DND-41 (cell line): ENCODE results near the gene DAB1.

Experiments
- ATAC-seq: fragments of 200-7000 bp; cut with Tn5 transposase; 3 replicates; pipeline ENCODE4 v1.9.1; 2021; ENCODE audit warnings: low read depth; ENCODE audit not compliant: insufficient read depth
- DNase-seq: peaks from one replicate; pipeline ENCODE4 v3.0.0-alpha.2; 2020
- H2AFZ ChIP-seq: 2 replicates; pipeline ENCODE4 v1.6.0; 2012; ENCODE audit warnings: low read depth, low read length
- H3K27ac ChIP-seq: 2 replicates; pipeline ENCODE4 v1.5.1; 2012; ENCODE audit warnings: low read length, inconsistent platforms
- H3K27me3 ChIP-seq: fragments of 200-600 bp; sonication (generic); 2 replicates; pipeline ENCODE4 v1.6.0; 2012; ENCODE audit warnings: low read length, mild to moderate bottlenecking, inconsistent platforms; ENCODE audit not compliant: insufficient read depth, poor library complexity
- H3K36me3 ChIP-seq: 2 replicates; pipeline ENCODE4 v1.5.1; 2012; ENCODE audit warnings: low read length, inconsistent platforms; ENCODE audit not compliant: insufficient read depth
- H3K4me1 ChIP-seq: 2 replicates; pipeline ENCODE4 v1.5.1; 2012; ENCODE audit warnings: mild to moderate bottlenecking, low read length; ENCODE audit not compliant: insufficient read depth
- H3K4me2 ChIP-seq: 2 replicates; pipeline ENCODE4 v1.6.0; 2012; ENCODE audit warnings: mild to moderate bottlenecking, moderate library complexity, low read length, inconsistent platforms; ENCODE audit not compliant: insufficient read depth
- H3K4me3 ChIP-seq, 2 experiments: fragments of 200-600 bp in 1 of 2; shearing (Covaris generic) in 1 of 2; 2 replicates each; pipeline ENCODE4 v1.5.1; 2012 to 2016; ENCODE audit warnings: inconsistent platforms in 2 of 2, low read length in 2 of 2, mild to moderate bottlenecking in 2 of 2, low read depth in 1 of 2, moderate library complexity in 1 of 2
- H3K79me2 ChIP-seq: 2 replicates; pipeline ENCODE4 v1.6.0; 2012; ENCODE audit warnings: low read length, inconsistent platforms; ENCODE audit not compliant: insufficient read depth
- H3K9ac ChIP-seq: 2 replicates; pipeline ENCODE4 v1.6.0; 2012; ENCODE audit warnings: low read depth, mild to moderate bottlenecking, inconsistent platforms, low read length, moderate library complexity
- H3K9me3 ChIP-seq: 2 replicates; pipeline ENCODE4 v1.5.1; 2012; ENCODE audit warnings: low read length, moderate library complexity, mild to moderate bottlenecking, inconsistent platforms; ENCODE audit not compliant: insufficient read depth, severe bottlenecking
- H4K20me1 ChIP-seq: 2 replicates; pipeline ENCODE4 v1.6.0; 2012; ENCODE audit warnings: low read length; ENCODE audit not compliant: insufficient read depth
- EZH2 ChIP-seq: IDR thresholded peaks from 3 replicates; pipeline ENCODE4 v1.6.1; 2012; ENCODE audit warnings: borderline replicate concordance, low read depth, mild to moderate bottlenecking, moderate library complexity, low read length, inconsistent platforms; ENCODE audit not compliant: severe bottlenecking
- TF ChIP-seq, protein P1 (sequence below): IDR thresholded peaks from 2 replicates; pipeline ENCODE4 v1.5.1; 2012; ENCODE audit warnings: borderline replicate concordance, low read length, moderate library complexity, mild to moderate bottlenecking; ENCODE audit not compliant: poor library complexity, severe bottlenecking; ENCODE audit errors: extremely low read depth

Gene DAB1

DNA sequence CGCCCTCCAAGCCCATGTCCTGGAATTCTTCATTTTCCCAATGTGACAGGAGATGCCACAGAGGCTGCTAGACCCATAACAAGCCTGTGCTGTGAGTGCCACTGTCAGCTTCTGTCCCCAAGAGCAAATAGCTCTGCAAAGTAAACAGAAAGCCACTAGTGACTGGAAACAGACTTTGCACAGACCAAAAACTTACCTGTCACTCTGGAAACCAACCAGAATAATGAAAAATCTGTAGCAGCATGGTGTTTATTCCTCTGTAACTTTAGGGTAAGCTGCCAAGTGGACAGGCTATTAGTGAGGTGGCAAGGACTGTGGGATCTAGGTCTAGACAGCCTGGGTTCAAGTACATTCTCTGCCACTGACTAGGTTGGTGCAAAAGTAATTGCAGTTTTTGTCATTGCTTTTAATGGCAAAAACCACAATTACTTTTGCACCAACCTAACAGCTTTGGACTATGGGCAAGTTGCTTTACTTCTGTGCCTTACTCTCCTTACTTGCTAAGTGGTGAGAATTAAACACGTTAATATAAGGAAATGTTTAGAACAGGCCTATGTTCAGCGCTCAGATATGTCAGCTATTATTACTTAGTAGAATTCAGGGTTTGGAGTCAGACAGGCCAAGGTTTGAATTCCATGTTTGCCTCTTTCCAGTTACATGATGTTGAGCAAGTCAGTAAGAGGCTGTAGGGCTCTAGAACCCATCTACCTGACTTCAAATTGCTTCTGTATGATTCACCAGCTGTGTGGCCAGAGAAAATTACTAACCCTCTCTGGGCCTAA, 457.8 kb downstream of the DAB1 start, which contains the start of gene C8B:
Gene C8B, minus strand, starts transcription at position 100 of the 782 bp plus-strand sequence. Its CDS starts 67 bp downstream, at position 33.
- Histone ChIP-seq H2AFZ (no peak within 1 kb of the TSS), H3K79me2 (no peaks in the 10 kb centered on the region), H3K9me3 (no peaks in the 10 kb centered on the region), H3K4me1 (no peaks in the 10 kb centered on the region), H3K27me3 (no peaks in the 10 kb centered on the region), H3K27ac (no peak within 1 kb of the TSS), H3K4me3 (no peak within 1 kb of the TSS), H3K36me3 (no peaks in the 10 kb centered on the region), H3K9ac (no peak within 1 kb of the TSS), H4K20me1 (no peaks in the 10 kb centered on the region), H3K4me2 (no peak within 1 kb of the TSS)
- TF ChIP-seq, protein P1, sequence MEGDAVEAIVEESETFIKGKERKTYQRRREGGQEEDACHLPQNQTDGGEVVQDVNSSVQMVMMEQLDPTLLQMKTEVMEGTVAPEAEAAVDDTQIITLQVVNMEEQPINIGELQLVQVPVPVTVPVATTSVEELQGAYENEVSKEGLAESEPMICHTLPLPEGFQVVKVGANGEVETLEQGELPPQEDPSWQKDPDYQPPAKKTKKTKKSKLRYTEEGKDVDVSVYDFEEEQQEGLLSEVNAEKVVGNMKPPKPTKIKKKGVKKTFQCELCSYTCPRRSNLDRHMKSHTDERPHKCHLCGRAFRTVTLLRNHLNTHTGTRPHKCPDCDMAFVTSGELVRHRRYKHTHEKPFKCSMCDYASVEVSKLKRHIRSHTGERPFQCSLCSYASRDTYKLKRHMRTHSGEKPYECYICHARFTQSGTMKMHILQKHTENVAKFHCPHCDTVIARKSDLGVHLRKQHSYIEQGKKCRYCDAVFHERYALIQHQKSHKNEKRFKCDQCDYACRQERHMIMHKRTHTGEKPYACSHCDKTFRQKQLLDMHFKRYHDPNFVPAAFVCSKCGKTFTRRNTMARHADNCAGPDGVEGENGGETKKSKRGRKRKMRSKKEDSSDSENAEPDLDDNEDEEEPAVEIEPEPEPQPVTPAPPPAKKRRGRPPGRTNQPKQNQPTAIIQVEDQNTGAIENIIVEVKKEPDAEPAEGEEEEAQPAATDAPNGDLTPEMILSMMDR = no peak
- no peak for TF ChIP-seq EZH2
- ATAC-seq (no peak), DNase-seq (no peak)

GRCh38 chr1:56965191-56965590, 458.7 kb downstream of the DAB1 start:
- no peak overlapping the region for H3K4me2 ChIP-seq
- TF ChIP-seq EZH2 = no peak
- TF ChIP-seq, protein P1 = no peak
- H3K36me3 ChIP-seq = no peaks in the 10 kb centered on the region
- no peak overlapping the region for H3K4me3 ChIP-seq
- H3K79me2 ChIP-seq = no peaks in the 10 kb centered on the region
- no peak overlapping the region for H3K9ac ChIP-seq
- no peak for DNase-seq
- H3K4me1 ChIP-seq = no peaks in the 10 kb centered on the region
- no peaks in the 10 kb centered on the region for H3K27me3 ChIP-seq
- no peaks in the 10 kb centered on the region for H3K9me3 ChIP-seq
- H2AFZ ChIP-seq = no peak overlapping the region
- no peak overlapping the region for H3K27ac ChIP-seq
- no peaks in the 10 kb centered on the region for H4K20me1 ChIP-seq
- no peak for ATAC-seq

GRCh38 chr1:56964349-56965017, 459.4 kb downstream of the DAB1 start:
- no peaks in the 10 kb centered on the region for H3K27me3 ChIP-seq
- H3K36me3 ChIP-seq = no peaks in the 10 kb centered on the region
- ATAC-seq = no peak
- no peak overlapping the region for H3K4me2 ChIP-seq
- no peaks in the 10 kb centered on the region for H3K9me3 ChIP-seq
- no peak overlapping the region for H2AFZ ChIP-seq
- H3K79me2 ChIP-seq = no peaks in the 10 kb centered on the region
- H3K9ac ChIP-seq = no peak overlapping the region
- no peak overlapping the region for H3K4me3 ChIP-seq
- TF ChIP-seq, protein P1 = no peak
- no peak for TF ChIP-seq EZH2
- H3K4me1 ChIP-seq = no peaks in the 10 kb centered on the region
- H3K27ac ChIP-seq = no peak overlapping the region
- no peak for DNase-seq
- H4K20me1 ChIP-seq = no peaks in the 10 kb centered on the region
